GM12872 (cell line): ENCODE measurements around the gene HSD17B11.

ENCODE experiments used
- TF ChIP-seq, protein P1 (sequence below): IDR thresholded peaks from 3 replicates; pipeline ENCODE4 v1.5.1; 2011; ENCODE audit warnings: low read depth, mild to moderate bottlenecking, low read length, moderate library complexity; ENCODE audit not compliant: insufficient read depth

HSD17B11 gene

DNA sequence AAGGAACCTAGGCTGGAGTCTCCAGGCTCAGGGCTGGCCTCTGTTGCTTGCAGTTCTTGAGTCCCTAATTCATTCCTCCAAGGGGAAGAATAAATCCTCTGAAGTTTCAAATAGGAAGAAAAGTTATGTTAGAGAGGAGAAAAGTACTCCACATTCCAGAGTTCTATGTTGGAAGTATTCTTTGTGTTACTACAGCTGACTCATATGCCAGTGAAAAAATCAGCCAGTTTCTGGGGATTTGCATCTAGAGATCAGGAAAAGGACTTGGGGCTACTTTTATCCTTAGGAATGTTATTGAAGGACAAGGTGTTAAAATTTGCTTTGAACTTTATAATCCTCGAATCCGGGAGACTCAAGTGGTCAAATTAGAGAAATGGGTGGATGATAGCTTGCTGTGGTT lies 19.7 kb upstream of the HSD17B11 start:
- TF ChIP-seq, protein P1, sequence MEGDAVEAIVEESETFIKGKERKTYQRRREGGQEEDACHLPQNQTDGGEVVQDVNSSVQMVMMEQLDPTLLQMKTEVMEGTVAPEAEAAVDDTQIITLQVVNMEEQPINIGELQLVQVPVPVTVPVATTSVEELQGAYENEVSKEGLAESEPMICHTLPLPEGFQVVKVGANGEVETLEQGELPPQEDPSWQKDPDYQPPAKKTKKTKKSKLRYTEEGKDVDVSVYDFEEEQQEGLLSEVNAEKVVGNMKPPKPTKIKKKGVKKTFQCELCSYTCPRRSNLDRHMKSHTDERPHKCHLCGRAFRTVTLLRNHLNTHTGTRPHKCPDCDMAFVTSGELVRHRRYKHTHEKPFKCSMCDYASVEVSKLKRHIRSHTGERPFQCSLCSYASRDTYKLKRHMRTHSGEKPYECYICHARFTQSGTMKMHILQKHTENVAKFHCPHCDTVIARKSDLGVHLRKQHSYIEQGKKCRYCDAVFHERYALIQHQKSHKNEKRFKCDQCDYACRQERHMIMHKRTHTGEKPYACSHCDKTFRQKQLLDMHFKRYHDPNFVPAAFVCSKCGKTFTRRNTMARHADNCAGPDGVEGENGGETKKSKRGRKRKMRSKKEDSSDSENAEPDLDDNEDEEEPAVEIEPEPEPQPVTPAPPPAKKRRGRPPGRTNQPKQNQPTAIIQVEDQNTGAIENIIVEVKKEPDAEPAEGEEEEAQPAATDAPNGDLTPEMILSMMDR, result no peak

DNA sequence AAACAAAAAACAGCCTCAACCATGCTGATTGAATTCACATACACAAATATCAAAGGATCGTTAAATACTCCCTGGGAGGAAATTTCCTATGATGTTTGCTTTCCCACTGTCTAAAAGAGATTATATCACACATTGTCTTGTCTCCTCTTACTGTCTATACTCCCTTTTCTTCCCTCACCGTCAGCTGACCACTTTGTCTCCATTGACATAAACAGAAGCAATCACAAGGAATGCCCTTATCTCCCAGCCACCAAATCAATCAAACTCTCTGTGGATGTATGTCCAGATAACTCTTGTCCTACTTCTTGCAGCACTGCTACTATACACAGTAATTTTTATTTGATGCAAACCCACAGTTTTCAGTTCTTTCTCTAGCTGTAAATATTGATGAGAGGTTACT lies 19.2 kb upstream of the HSD17B11 start:
- TF ChIP-seq, protein P1, result no peak

DNA sequence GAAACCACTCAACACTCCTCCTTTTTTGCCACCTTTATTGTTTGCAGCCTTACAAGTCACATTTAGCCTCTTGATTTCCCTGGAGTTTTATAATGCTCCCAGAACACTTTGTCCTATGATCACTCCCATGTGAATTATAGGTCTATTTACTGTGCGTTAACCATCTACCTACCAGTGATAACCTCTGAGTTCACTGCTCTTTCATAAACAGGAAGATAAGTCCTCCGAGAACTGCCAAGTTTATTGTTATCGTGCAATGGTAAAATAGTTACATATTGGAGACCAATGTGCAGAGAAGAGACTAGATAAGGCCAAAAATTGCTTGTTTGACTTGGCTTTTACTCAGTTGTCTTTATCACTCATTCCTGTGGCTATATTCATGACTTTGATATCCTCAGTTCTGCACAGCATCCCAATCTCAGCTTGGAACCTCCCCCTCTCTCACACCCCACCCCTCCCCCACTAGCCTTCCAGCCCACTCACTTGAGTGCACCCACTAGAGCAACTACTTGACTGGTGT lies 18.5 kb upstream of the HSD17B11 start:
- TF ChIP-seq, protein P1, result no peak

DNA sequence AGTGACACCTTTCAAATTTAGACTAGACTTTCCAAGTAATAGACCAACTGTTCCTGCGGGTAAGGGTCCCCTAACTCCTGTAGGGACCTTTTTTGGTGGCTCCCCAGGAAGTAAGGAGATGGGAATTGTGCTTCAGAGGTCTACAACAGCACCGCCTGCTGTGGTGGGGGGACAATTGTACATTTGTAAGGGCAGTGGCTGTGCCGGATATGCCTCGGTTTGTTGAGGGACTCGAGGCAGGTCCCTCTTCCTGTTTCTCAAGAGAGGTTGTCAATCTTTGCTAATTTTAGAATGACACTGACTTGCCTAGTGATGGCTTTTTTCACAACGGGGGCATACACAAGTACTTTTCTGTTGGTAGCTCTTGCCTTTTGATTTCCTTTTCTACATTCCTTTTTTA lies 15.5 kb upstream of the HSD17B11 start:
- TF ChIP-seq, protein P1, result no peak

DNA sequence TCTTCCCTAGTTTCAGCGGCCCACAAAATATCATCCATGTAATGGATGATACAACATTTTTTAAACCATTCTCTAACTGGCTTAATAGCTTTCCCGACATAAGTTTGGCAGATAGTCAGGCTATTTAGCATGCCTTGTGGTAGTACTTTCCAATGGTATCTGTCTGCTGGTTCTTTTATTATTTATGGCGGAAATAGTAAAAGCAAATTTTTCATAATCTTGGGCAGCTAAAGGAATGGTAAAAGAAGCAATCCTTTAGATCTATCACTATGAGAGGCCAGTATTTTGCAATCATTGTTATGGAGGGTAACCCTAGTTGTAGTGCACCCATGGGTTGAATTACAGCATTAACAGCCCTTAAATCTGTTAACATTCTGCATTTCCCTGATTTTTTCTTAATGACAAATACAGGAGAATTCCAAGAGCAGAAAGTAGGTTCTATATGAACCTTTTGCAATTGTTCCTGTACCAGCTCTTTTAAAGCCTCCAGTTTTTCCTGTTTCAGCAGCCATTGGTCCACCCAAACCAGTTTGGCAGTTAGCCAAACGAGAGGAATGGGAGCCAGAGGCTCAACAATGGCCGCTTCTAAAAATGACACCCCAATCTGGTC lies 14.3 kb upstream of the HSD17B11 start:
- TF ChIP-seq, protein P1, result no peak

DNA sequence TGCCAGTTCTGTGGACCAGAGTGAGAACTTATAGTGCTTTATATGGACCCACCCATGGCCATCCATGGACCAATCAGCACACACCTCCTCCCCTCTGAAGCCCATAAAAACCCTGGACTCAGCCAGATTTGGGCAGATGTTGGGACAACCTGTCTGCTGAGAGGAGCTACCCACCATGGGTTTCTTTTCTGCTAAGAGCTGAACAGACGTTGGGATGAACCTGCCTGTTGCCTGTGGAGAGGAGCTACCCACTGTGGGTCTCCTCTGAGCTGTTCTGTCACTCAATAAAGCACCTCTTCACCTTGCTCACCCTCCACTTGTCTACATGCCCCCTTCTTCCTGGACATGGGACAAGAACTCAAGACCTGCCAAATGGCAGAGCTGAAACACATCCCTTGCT lies 9.0 kb upstream of the HSD17B11 start:
- TF ChIP-seq, protein P1, result no peak

DNA sequence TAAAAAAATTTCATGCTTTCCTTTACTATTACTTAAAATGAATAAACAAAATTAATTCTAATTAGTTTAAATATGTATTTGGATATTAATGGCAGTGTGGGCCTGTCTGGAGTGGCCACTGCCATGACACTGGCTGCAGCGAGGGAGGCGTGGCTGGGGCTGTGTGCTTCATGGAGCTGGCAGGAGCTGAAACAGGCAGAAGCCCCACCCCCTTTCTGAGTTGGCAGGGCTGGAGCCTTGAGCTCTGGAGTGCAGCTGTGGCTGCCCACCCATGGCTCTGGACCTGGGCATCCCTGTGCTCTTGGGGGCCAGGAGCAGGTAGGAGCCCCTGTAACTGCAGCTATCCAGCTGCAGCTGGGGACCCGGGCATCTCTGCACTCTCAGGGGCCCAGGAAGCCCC lies 8.2 kb upstream of the HSD17B11 start:
- TF ChIP-seq, protein P1, result no peak
